GM19035 (cell line): ENCODE measurements around the gene PGAM1.
A peak's percentile ranks its signal among the peaks of the same experiment; 100 is the strongest.
"Not testable (repeated sequence)": the region's sequence is repeated elsewhere in the genome, so short reads cannot be mapped to it uniquely, and the experiment has no call there.

Source experiments
- ATAC-seq: cut with Tn5 transposase; IDR thresholded peaks from one replicate; pipeline ENCODE4 v1.9.1; 2021; ENCODE audit not compliant: unreplicated experiment

Gene PGAM1

DNA sequence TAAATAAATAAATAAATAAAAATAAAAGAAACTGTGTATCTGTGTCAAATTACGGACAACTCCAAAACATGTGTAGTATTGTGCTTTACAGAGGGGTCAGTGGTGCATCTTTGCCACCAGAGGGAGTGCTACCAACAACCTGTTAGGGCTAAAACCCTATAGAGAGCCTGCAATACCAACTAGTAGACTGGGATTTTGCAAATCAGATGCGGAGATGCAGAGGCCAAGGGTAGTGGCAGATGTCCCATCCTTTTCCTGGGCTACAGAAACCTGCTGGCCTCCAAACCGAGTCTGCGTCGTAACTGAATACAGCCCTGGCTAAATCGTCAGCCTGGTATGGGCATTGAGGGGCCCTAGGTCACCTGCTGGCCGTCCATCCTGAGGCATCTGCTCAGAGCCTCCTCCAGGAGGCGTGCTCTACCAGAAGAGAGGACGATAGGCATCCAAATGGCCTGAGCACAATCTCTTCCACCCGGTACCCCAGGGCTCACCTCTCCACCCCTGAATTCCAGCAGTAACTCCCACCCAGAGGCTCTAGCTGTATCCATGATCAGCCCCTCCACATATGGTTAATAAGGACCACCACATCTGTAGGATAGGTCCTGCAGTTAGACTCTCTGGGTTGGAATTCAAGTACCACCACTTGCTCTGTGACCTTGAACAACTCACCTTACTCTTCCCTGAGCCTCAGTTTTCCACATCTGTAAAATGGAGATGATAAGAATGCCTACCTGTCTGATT lies 18.6 kb upstream of the PGAM1 start:
- ATAC-seq = peak; percentile 95

DNA sequence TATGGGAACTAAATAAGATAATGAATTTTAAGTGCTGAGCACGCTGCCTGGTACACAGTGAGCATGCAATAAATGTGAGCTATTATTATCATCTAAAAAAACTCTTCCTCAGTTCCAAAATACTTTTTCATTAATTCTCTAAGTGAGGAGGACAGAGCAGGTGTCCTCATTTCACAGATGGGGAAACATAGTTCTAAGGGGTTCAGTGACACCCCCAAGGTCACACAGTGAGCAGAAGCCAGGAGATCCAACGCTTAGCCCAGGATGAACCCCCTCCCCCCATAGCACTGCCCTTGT lies 18.1 kb upstream of the PGAM1 start:
- no peak for ATAC-seq

DNA sequence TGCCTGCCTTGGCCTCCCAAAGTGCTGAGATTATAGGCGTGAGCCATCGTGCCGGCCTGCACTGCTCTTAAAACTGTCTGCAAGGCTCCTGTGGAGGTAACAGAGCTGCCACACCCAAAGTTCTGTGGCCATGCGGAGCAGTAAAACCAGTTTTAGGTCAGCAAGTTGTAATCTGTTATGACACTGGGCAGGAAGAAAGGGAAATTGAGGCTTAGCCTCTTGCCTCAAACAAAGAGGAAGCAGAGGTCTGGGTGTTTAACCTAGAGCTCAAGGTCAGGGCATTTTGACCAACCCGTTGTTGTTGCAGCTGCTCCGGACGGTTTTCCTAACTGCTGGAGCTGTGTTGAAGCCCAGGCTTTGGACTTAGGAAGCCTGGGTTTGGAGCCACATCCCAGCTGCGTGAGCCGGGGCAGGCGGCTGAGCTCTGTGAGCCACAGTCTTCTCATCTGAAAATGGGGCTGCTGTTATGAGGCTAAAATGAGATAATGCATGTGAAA lies 17.4 kb upstream of the PGAM1 start:
- no peak for ATAC-seq

DNA sequence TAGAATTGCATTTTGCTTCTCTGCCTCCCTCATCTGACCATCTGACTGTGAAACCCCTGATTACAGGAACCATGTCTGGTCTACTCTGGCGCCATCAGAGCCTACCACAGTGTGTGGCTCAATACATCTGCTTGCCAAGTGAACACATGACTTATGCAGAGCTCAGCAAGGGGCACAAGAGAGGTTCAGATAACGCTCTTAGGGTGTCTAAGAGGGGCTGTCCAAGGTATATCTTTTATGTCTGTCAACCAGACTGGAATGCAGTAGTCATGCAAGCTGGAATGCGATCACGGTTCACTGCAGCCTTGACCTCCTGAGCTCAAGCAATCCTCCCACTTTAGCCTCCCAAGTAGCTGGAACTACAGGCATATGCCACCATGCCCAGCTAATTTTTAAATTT lies 14.6 kb upstream of the PGAM1 start:
- no peak for ATAC-seq

DNA sequence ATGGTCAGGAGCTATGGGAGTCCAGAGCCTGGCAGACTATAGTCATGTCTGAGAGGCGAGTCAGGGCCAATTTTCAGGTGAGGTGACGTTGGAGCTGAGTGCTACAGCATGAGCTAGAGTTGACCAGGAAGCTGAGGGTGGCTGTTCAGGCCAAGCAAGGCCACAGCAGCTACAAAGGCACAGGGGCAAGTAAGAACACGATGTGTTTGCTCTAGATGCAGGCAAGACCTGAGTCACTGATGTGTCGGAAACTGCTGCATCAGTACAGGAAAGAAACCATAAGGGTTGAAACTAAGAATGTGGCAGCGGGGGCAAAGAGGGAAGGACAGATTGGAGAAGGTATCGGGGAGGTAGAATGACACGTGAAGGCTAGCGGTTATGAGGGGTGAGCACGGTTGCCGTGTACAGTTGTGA lies 13.1 kb upstream of the PGAM1 start:
- no peak for ATAC-seq

DNA sequence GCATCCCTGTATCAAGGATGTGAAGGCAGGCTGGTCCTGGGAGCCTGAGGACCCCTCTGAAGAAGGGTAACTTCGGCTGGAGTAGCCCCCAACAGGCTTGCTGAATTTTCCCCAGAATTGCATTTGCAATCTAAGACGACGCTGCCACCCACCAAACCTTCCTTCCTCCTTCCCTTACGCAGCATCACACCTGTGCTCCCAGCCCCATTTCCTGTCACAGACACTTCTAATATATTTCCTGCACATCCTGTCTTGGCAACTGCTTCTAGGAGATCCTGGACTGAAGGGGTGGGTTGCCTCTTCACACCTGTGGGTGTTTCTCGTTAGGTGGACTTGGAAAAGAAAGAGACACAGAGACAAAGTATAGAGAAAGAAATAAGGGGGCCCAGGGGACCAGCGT lies 9.4 kb upstream of the PGAM1 start:
- ATAC-seq = no peak

DNA sequence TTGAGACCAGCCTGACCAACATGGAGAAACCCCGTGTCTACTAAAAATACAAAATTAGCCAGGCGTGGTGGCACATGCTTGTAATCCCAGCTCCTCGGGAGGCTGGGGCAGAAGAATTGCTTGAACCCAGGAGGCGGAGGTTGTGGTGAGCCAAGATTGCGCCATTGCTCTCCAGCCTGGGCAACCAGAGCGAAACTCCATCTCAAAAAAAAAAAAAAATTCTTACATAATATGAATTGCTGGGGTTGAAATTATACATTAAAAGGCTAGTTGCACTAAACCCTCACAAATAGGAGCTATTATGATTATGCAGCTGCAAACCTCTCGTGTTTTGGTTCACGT lies 2.3 kb upstream of the PGAM1 start:
- not testable (repeated sequence) for ATAC-seq

DNA sequence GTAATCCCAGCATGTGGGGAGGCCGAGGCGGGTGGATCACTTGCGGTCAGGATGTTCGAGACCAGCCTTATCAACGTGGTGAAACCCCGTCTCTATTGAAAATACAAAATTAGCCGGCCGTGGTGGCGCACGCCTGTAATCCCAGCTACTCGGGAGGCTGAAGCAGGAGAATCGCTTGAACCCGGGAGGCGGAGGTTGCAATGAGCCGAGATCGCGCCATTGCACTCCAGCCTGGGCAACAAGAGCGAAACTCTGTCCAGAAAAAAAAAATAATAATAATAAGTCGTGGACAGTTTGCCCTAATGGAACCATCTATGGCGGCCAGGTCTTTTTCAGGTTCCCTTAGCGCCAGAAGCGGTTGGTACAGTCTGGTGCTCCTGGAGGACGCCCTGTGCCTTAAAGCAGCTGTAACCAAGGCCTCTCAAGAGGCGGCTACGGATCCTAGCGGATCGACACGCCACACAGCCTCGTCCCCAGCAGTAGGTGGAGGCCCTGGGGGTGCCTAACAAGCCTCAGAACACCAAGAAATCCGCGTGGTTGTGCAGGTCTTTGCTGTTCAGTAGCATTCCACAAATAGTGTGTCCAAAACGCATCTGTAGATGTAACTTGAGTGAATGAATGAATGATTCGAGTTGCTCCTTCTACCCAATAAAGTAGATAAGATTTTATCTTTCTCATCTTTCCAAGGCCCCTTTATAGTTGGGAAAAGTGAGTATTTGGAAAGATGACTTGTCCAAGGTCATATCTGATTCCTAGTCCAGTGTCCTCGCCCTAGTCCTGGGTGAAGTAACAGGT lies 982 bp downstream of the PGAM1 start:
- ATAC-seq = no peak

DNA sequence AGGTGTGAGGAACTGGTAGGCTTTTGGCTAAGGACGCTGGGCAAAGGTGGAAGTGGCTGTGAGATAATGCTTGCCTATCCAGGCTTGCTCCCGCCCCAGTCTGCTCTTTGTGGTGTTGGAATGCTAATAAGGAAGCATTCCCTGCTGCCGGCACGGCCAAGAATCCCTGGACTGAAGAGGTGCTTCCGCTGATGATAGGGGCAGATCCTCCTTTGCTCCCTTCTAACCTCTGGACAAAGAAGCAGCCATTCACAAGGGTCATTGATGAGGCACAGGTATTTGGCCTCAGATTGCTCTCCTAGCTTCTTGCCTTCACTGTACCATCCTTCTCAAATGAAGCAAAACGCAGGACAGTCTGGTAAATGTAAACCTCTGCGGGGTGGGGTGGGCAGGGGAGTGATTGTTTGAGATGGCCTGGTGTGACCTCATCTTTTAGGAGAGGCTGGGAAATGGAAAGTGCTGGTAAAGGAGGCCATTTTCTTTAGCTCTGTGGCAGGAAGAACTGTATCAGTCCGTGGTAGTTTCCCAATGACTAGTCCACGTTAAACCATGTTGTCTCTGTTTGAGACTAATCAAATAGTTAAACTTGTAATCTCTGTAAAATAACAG lies 1.7 kb downstream of the PGAM1 start:
- no peak for ATAC-seq

DNA sequence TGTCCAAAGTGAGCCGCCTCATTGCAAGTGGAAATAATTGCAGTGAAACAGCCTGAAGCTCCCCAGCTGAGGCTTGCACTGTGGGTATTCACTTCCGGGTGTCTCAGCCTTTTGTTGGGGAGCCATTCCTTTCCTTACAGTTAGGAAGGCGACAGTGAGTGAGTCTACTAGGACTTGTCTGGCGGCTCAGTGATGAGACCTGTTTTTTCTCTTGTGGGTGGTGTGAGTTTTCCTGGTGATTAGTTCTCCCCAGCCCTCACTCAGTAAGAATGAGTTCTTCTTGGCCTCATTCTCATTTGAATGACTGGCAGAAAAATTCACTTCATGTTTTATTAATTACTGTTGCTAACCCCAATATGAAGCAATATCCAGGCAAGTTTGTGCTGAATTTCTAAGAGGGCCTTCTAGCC lies 2.6 kb downstream of the PGAM1 start:
- ATAC-seq = no peak

DNA sequence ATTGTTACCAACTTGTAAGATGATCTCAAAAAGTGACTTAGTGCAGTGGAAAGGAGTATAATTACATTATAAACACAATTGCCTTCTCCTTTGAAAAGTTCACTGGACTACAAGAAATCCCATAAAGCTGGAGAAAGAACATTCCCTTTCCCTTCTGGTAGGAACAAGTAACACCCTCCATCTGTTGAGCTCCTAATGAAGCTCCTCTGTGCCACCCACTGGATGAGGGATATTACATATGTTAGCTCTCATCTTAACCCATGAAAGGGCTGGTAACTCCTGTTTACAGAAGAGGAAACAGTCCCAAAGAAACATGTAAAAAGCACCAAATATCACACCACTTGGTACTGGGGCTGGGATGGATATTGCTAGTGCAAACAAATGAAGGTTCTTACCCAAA lies 8.1 kb downstream of the PGAM1 start:
- ATAC-seq = no peak

DNA sequence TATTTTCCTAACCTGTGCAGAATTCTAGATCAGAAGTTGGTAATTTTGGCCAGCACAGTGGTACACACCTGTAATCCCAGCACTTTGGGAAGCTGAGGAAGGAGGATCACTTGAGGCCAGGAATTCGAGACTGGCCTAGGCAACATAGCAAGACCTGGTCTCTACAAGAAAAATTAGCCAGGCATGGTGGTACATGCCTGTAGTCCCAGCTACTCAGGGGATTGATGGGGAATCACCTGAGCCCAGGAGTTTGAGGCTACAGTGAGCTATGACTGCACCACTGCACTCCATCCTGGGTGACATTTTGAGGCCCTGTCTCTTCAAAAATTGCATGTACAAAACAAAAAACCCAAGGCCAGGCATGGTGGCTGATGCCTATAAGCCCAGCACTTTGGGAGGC lies 8.6 kb downstream of the PGAM1 start:
- no peak for ATAC-seq

DNA sequence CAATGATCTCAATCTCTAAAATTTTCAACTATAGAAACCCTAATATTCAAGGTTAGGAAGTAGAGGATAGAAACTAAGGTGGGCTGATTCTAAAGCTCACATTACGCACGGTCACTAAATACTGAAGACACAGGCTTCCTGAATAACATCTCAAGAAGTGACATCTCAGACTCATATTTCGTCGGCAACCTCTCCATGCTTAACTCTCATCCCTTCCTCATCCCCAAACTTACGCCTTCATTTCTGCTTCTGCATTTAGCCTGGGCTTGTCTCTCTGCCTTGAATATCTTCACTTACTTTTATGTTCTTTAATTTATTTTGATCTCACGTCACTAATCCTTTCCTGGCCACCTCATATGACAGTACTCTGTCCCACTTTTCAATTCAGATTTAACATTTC lies 9.2 kb downstream of the PGAM1 start:
- ATAC-seq = no peak

DNA sequence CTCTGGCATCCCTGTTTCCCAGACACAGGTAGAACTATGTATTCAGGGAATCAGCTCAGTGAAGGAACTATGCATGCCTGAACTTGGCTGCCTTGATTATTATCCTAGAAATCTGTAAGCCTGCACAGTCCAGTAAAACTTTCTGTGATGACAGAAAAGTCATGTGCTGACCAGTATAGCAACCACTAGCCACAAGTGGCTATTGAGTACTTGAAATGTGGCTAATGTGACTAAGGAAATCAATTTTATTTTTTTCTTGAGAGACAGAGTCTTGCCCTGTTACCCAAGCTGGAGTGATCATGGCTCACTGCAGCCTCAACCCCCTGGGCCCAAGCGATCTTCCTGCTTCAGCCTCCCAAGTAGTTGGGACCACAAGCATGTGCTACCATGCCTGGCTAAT lies 16.3 kb downstream of the PGAM1 start:
- ATAC-seq = no peak

DNA sequence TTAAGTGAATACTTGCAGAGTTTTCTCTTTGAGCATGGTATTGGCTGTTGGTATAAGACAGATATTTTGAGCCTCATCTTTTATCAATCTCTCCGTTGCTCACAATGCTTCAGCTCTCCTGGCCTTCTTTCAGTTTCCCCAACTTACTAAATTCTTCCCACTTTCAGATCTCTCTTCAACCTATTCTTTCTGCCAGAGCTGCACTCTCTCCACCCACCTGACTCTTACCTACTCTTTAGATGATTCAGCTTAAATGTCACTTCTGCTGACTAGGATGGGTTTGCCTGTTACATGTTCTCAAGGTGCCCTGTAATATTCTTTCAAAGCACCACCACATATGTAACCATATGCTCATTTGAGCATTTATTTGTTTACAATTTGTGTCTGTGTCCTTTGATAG lies 18.2 kb downstream of the PGAM1 start:
- no peak for ATAC-seq

DNA sequence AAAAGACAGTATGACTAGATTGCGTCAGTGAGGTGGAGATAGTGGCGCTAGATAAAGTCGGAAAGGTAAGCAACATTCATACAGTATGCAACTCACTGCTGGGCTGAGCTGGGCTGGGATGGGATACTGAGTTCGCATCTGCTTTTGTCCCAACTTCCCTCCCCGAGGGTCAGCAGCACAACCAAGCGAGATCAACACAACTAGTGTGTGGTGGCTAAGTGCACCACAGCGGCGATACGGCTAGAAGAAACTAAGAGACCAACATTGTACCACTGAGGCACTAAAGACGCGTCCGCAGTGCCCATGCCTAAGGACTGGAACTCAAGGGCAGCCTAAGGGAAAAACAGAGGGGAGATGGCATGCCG lies 19.3 kb downstream of the PGAM1 start:
- ATAC-seq = peak; percentile 5

DNA sequence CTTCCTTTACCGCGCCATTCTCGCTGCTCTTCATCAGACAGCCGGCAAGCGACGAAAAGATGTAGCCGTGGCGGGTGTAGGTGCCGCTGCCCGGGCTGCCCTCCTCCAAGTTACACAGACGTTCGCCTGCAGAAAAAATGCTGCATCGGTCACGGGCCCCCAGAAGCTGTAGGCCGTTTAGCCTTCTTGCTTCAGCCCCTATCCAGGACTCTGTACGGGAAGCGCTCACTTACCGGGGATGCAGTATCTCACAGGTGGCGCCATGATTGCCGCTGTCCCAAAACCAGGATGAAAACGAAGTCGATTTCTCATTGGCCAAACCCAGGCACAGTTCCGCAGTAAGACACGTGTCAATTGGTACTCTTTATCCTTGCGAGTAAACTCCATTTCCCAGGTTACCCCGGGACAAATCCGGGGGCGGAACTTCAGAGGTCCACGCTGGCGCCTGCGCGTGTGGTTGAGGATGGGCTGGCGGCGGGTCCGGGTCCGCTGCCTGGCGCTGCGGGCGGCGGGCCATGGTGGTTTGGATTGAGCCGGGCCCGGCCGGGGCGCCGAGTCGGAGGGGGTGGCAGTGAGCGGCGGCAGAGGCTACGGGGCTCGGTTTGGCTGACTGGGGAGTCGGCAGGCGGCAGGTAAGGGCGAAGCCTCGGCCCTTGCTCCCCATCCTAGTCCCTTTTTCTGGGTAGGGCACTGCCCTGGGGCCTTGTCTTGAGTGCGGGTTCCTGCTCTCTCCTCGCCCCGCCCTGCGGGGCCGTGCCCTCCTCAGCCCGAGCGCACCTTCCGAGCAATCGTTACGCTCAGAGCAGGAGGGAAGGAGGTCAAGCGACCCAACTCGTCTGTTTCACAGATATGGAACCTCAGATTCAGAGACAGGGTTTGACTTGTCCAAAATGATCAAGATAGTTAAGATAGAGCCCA lies 20.0 kb downstream of the PGAM1 start, which contains the start of the genes EXOSC1 and ZDHHC16:
Gene EXOSC1, minus strand, starts transcription at position 285 of the 918 bp plus-strand sequence. Its CDS starts 21 bp downstream, at position 264.
Gene ZDHHC16, plus strand, starts transcription at position 454 of the 918 bp plus-strand sequence. CDS start 5,501 bp downstream, outside the sequence.
- ATAC-seq = peak; percentile 94

DNA sequence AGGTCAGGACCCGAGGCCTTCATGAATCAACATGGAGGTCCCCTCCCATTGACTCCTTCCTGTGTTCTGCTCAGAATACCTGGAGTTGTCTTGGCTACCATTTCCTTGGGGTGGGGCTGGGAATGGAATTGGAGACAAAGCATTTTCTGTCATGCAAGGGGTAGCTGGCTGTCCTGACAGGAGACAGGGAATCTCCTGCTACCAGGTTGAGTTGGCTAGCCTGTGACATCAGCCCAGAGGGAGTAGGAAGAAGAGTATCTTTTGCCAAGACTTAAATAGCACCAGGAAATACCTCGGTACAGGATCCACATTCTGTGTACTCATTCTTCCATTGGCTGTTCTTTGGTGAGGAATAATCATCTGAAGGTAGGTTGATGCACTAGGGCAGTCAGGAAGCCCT lies 24.8 kb downstream of the PGAM1 start:
- no peak for ATAC-seq

DNA sequence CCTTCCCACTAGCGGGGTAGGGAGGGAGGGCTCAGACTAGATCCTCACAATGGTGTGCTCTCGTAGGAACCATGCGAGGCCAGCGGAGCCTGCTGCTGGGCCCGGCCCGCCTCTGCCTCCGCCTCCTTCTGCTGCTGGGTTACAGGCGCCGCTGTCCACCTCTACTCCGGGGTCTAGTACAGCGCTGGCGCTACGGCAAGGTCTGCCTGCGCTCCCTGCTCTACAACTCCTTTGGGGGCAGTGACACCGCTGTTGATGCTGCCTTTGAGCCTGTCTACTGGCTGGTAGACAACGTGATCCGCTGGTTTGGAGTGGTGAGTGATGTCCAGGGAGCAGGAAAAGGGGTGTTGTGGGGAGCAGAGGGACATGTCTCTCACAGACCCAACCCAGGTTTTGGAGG lies 25.6 kb downstream of the PGAM1 start:
- ATAC-seq = no peak

DNA sequence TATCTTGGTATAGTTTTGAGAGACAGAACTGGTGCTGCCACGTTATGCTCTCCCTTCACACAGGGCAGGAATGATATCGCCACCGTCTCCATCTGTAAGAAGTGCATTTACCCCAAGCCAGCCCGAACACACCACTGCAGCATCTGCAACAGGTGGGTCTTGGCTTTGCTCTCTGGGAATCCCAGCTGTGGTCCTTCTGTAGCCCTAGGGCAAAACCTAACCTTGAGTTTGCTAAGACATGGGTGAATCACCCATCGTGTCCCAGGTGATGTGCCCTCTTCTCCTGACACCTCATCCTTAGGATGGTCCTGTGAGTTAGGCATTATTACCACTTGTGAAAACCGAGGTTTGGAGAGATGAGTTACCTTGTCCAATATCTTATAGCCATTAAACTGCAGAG lies 26.4 kb downstream of the PGAM1 start:
- no peak for ATAC-seq
